ENCODE measurements around the gene ALDOB. TPM values are rescaled to one million over a fixed set of nuclear protein-coding genes. Genes with fewer than 3 reads are reported as not detected.

ALDOB gene
- total RNA-seq, 2 experiments from 2014 or later: not detected

DNA sequence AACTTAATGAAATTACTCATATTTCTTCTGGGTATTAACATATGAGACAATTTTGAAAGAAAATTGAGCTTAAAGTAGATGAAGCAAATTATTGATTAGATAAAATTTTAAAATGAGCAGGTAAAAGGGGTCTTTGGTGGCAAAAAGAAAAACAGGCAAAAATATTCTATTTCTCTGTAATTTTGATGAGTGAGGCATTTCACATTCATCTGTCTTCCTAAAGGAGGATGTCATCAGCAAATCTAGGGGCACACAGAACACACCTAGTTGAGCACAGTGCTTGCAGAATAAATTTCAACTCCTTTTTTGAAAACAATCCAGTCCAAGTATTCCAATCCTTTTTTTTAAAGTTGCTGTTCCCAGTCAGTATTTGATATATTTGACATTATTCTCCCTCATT, 20.7 kb downstream of the ALDOB start:
- Mint-ChIP-seq H3K4me3 (no peak overlapping the region), H3K27me3 (no peaks in the 10 kb centered on the region), H3K36me3 (ENCODE audit: low read depth) (peaks cover 79% of the 10 kb centered on the region), H3K4me1 (ENCODE audit: low read depth) (no peaks in the 10 kb centered on the region), H3K27ac (no peak overlapping the region), H3K9me3 (peaks cover 39% of the 10 kb centered on the region)
- Histone ChIP-seq H3K9me3 (ENCODE audit: control insufficient read depth in 1 of 2, insufficient read depth in 1 of 2, low read length in 2 of 2) (peaks cover 7 to 72% of the 10 kb centered on the region in 2 experiments), H3K27ac (ENCODE audit: low read depth in 1 of 2, low read length in 2 of 2) (no peak overlapping the region), H3K4me3 (ENCODE audit: low read length) (no peak overlapping the region), H3K27me3 (ENCODE audit: control insufficient read depth in 1 of 2, insufficient read depth in 2 of 2, low read length in 2 of 2) (no peaks in the 10 kb centered on the region), H3K36me3 (ENCODE audit: insufficient read depth, low read length) (no peaks in the 10 kb centered on the region), H3K4me1 (ENCODE audit: insufficient read depth, low read length) (no peaks in the 10 kb centered on the region)
- POLR2A ChIA-PET: no interaction called here
- TF ChIP-seq, protein P1, sequence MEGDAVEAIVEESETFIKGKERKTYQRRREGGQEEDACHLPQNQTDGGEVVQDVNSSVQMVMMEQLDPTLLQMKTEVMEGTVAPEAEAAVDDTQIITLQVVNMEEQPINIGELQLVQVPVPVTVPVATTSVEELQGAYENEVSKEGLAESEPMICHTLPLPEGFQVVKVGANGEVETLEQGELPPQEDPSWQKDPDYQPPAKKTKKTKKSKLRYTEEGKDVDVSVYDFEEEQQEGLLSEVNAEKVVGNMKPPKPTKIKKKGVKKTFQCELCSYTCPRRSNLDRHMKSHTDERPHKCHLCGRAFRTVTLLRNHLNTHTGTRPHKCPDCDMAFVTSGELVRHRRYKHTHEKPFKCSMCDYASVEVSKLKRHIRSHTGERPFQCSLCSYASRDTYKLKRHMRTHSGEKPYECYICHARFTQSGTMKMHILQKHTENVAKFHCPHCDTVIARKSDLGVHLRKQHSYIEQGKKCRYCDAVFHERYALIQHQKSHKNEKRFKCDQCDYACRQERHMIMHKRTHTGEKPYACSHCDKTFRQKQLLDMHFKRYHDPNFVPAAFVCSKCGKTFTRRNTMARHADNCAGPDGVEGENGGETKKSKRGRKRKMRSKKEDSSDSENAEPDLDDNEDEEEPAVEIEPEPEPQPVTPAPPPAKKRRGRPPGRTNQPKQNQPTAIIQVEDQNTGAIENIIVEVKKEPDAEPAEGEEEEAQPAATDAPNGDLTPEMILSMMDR (IDR thresholded peaks at IDR 0.05): no peak
- DNase-seq: no peak
- intact Hi-C loops (cut with DNase I, micrococcal nuclease): no loop called here
- CTCF ChIA-PET: interaction anchor here (1.0 kb wide), 1 partner anchor 10 kb away, joined by 3 read pairs; no protein-coding TSS in a partner anchor
- ATAC-seq (ENCODE audit: poor library complexity): no peak

DNA sequence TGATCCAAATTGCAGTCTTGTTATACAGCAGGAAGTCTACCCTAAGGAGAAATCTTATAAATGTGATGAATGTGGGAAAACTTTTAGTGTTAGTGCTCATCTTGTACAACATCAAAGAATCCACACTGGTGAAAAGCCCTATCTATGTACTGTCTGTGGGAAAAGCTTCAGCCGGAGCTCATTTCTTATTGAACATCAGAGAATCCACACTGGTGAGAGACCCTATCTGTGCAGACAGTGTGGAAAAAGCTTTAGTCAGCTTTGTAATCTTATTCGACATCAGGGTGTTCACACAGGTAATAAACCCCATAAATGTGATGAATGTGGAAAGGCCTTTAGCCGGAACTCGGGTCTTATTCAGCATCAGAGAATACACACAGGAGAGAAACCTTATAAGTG, 26.5 kb downstream of the ALDOB start:
- Histone ChIP-seq H3K27ac (ENCODE audit: low read depth in 1 of 2, low read length in 2 of 2) (no peak overlapping the region), H3K36me3 (ENCODE audit: insufficient read depth, low read length) (peaks cover 49% of the 10 kb centered on the region), H3K4me1 (ENCODE audit: insufficient read depth, low read length) (no peaks in the 10 kb centered on the region), H3K9me3 (ENCODE audit: control insufficient read depth in 1 of 2, insufficient read depth in 1 of 2, low read length in 2 of 2) (peaks cover 24 to 80% of the 10 kb centered on the region in 2 experiments), H3K27me3 (ENCODE audit: control insufficient read depth in 1 of 2, insufficient read depth in 2 of 2, low read length in 2 of 2) (no peaks in the 10 kb centered on the region), H3K4me3 (ENCODE audit: low read length) (no peak overlapping the region)
- H3K36me3 Mint-ChIP-seq (ENCODE audit: low read depth): peaks cover 96% of the 10 kb centered on the region
- peaks cover 39% of the 10 kb centered on the region for H3K9me3 Mint-ChIP-seq
- no peak overlapping the region for H3K27ac Mint-ChIP-seq
- ATAC-seq (ENCODE audit: poor library complexity) (no peak), DNase-seq (no peak)
- intact Hi-C loops (cut with DNase I, micrococcal nuclease): loop anchor here in 1 of 2 experiments (10.0 kb wide), 2 partner anchors 814 to 1584 kb away; partner anchors contain the start of gene NR4A3
- CTCF ChIA-PET: no interaction called here
- no peaks in the 10 kb centered on the region for H3K4me1 Mint-ChIP-seq (ENCODE audit: low read depth)
- TF ChIP-seq, protein P1 (IDR thresholded peaks at IDR 0.05): no peak
- no peaks in the 10 kb centered on the region for H3K27me3 Mint-ChIP-seq
- POLR2A ChIA-PET: no interaction called here
- H3K4me3 Mint-ChIP-seq: no peak overlapping the region

DNA sequence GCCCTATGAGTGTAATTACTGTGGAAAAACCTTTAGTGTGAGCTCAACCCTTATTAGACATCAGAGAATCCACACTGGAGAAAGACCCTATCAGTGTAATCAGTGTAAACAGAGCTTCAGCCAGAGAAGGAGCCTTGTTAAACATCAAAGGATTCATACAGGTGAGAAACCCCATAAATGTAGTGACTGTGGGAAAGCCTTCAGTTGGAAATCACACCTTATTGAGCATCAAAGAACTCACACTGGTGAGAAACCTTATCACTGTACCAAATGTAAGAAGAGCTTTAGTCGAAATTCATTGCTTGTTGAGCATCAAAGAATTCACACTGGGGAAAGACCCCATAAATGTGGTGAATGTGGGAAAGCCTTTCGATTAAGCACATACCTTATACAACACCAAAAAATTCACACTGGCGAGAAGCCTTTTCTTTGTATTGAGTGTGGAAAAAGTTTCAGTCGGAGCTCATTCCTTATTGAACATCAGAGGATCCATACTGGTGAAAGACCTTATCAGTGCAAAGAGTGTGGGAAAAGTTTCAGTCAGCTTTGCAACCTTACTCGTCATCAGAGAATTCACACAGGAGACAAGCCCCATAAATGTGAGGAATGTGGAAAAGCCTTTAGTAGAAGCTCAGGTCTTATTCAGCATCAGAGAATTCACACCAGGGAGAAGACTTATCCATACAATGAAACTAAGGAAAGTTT, 27.0 kb downstream of the ALDOB start:
- no peak for DNase-seq
- peaks cover 38% of the 10 kb centered on the region for H3K9me3 Mint-ChIP-seq
- Histone ChIP-seq H3K36me3 (ENCODE audit: insufficient read depth, low read length) (peaks cover 54% of the 10 kb centered on the region), H3K4me3 (ENCODE audit: low read length) (no peak overlapping the region), H3K4me1 (ENCODE audit: insufficient read depth, low read length) (no peaks in the 10 kb centered on the region), H3K27ac (ENCODE audit: low read depth in 1 of 2, low read length in 2 of 2) (no peak overlapping the region), H3K9me3 (ENCODE audit: control insufficient read depth in 1 of 2, insufficient read depth in 1 of 2, low read length in 2 of 2) (peaks cover 24 to 76% of the 10 kb centered on the region in 2 experiments), H3K27me3 (ENCODE audit: control insufficient read depth in 1 of 2, insufficient read depth in 2 of 2, low read length in 2 of 2) (no peaks in the 10 kb centered on the region)
- CTCF ChIA-PET: no interaction called here
- H3K4me3 Mint-ChIP-seq: no peak overlapping the region
- intact Hi-C loops (cut with DNase I, micrococcal nuclease): loop anchor here in 1 of 2 experiments (10.0 kb wide), 2 partner anchors 814 to 1584 kb away; partner anchors contain the start of gene NR4A3
- ATAC-seq (ENCODE audit: poor library complexity): no peak
- TF ChIP-seq, protein P1 (IDR thresholded peaks at IDR 0.05): no peak
- no peaks in the 10 kb centered on the region for H3K27me3 Mint-ChIP-seq
- no peak overlapping the region for H3K27ac Mint-ChIP-seq
- POLR2A ChIA-PET: interaction anchor here (1.1 kb wide), 1 partner anchor 10 kb away, joined by 3 read pairs; the partner anchor contains the start of genes MRPL50 and ZNF189
- no peaks in the 10 kb centered on the region for H3K4me1 Mint-ChIP-seq (ENCODE audit: low read depth)
- peaks cover 96% of the 10 kb centered on the region for H3K36me3 Mint-ChIP-seq (ENCODE audit: low read depth)

Data from CD4-positive, alpha-beta T cell (primary cell).